ENCODE measurements around the gene TRHDE.
"Not testable (repeated sequence)": the region's sequence is repeated elsewhere in the genome, so short reads cannot be mapped to it uniquely, and the experiment has no call there.

TRHDE gene

DNA sequence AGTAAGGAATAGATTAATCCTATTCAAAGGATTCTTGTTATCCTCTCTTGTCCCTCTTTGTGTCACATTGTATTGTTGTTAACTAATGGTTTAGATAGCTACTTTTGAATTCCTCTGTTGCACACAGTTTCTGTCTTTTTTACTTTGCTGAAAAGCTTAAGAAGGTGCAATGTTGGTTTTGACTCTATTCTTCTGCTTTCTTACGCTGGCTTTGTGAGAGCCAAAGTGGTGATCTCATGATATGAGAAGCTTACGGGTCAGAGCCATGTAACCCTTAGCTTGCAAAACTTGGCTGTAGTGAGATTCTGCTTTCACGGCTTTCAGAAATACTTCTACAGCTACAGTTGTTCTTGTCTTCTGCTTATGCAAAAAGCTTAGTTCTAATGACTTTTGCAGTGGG lies 239.7 kb downstream of the TRHDE start:
- DNase-seq (ENCODE audit: low spot score) = no peak

DNA sequence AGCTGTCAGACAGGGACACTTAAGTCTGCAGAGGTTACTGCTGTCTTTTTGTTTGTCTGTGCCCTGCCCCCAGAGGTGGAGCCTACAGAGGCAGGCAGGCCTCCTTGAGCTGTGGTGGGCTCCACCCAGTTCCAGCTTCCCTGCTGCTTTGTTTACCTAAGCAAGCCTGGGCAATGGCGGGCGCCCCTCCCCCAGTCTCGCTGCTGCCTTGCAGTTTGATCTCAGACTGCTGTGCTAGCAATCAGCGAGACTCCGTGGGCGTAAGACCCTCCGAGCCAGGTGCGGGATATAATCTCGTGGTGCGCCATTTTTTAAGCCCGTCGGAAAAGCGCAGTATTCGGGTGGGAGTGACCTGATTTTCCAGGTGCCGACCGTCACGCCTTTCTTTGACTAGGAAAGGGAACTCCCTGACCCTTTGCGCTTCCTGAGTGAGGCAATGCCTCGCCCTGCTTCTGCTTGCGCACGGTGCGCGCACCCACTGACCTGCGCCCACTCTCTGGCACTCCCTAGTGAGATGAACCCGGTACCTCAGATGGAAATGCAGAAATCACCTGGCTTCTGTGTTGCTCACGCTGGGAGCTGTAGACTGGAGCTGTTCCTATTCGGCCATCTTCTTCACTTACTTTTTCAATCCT lies 248.0 kb downstream of the TRHDE start:
- DNase-seq (ENCODE audit: low spot score) = not testable (repeated sequence)

DNA sequence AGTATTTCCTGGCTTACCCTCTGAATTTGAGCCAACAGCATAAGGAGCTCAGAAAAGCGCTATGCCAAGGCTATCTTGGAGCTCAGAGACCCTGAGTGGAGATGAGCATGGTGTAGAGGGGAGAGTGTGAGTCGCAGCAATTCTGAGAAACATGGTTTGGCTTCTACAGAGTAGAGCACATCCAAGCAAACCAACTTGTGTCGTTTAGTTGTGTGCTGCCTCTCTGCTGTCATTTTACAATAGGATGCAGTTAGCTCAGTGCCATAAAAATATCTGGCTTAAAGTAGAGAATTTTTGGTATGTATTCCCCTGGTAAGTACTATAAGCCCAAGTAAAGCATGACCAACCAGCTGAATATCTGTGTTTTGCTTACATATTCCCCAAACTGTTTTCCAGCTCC lies 249.2 kb downstream of the TRHDE start:
- no peak for DNase-seq (ENCODE audit: low spot score)

DNA sequence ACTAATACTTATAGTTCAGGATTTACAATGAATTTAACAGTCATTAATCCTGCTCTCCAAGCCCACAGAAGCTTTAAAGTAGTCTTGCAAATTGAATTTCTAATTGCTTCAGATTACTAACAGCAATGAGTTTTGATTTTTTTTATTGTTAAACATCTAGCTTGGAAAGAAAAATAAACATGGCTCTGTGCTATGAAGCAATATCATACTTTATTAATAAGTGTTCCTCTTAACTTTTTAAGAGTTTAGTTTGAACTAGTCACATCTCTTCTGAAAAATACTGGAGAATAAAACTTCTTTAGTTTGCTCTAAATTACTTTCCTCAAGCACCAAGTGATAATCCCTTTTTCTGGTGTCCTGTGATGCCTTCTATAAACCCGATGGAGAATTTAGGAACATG lies 250.2 kb downstream of the TRHDE start:
- no peak for DNase-seq (ENCODE audit: low spot score)

DNA sequence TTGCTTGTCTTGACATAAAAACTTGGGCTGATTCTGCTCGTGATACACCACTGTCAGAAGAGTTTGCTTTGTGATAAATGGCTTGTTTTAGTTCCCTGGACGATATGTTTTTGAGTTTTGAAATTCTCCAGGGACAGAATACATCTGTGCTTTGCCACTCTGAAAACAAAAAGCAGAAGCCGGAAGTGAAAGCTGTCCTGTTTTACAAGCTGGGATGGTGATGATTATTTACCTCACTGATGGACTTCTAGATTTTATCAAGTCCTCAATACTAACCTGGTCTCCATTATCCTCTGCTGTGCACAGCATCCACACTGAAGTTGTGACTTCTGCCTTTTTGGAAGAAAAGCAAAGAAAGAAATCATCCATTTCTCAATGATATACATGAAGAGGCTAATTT lies 251.6 kb downstream of the TRHDE start:
- DNase-seq (ENCODE audit: low spot score) = no peak

DNA sequence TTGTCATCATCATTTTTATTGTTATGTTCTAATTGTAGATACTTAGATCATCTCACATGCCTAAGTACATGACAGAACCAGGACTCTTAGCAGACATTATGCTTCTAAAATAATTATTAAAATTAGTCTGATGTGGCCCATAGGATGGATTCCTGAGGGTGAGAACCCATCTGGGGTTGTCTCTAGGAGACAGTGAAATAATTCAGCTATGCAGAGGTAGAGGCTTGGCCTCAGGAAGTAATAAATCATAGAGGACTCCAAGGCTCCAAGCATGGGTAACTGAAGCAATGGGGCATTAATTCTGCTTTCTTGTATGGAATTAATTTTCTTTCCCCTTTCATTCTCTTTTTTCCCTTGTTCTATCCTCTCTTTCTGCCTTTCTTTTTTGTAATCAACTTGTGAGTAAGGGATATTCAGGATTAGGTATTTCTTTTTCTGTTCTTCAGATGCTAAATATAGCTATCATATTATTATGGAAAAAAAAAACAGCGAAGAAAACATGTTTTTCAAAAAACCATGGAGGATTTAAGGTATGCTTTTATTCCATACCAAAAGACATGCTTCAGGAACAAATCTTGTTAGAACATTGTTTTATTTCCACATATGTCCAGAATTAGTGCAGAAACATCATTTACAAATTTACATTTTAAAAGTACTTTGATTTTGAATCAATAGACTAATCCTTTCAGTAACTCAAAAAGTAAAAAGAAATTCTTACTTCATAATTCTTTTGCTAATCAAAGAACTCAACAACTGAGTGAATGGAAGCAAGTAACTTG lies 263.2 kb downstream of the TRHDE start:
- no peak for DNase-seq (ENCODE audit: low spot score)

DNA sequence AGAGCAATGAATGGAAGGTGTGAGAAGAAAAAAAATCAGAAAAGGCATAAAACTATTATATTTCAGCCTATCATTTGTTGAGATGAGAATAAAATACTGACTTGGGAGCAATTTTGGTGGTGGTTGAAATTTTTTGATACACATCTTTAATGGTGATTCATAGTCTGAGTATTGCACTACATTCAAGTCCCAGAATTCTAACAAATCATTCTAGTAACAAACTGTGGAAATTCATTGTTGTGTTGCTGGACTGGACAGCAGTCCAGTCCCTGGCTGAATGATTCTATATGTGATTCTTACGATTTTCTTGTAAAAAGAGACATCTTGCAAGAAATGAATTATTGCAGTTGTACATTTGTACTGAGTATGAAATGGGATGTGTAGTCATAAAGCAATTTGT lies 268.6 kb downstream of the TRHDE start:
- DNase-seq (ENCODE audit: low spot score) = no peak

DNA sequence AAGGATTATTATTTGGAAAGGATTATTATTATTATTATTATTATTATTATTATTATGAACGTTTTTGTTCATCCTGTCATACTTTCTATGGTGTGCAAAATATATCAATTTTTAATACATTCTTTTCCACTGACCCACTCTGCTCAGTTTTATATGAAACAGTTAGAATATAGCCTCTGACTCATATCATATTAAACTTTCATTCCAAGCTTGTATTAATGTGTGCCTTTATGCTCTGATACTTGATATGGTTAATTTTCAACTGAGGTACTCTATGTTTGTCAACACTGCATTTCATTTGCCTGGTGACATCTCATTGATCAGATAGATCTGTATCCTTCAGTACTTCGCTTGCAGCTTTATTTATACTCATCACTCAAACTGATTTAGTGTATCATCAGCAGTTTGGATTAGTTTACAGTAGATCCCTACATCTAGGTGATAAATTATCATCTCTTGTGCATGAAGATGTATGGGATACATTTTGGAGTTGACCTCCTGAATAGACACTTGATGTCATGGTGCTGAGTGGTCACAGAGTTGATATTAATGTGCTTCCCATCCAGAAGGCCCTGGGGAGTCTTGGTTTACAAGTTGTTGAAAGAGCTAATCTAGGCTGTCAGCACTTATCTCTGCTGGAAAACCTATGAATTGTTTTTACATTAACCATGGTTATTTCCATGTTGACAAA lies 271.8 kb downstream of the TRHDE start:
- no peak for DNase-seq (ENCODE audit: low spot score)

DNA sequence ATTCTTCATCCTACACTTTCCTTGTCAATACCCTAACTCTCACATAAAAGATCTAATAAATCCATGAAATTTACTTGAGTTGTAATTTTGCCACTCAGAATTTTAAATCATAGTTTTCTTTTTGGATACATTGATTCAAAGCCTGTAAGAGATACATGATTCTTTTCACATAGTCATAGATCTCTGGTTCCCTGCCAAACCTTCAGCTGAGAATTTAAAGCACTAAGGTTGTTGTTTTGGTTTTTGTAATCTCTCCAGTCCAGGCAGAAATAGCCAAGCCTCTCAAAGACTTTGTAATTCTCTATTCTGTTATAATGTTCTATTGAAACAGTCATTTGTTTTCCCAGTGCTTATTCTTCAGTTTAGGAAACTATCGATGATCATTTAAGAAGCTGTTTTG lies 273.9 kb downstream of the TRHDE start:
- no peak for DNase-seq (ENCODE audit: low spot score)

DNA sequence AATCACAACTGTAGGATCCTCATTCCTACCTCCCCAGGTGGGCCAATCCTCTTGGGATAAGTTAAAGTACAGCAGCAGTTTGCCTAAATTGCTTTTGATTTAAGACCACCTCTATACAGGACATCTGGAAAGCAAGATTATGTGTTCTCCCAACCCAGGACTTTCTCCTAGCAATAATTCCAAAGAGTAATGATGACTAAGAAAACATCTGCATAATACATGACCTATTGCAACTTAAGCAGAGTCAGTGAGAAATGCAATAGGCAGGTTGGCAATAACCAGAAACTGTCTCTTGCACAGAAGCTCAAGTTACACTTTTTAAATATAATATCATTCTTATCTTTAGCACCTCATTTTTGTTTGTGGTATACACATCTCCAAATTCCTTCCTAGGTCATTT lies 275.4 kb downstream of the TRHDE start:
- DNase-seq (ENCODE audit: low spot score) = no peak

DNA sequence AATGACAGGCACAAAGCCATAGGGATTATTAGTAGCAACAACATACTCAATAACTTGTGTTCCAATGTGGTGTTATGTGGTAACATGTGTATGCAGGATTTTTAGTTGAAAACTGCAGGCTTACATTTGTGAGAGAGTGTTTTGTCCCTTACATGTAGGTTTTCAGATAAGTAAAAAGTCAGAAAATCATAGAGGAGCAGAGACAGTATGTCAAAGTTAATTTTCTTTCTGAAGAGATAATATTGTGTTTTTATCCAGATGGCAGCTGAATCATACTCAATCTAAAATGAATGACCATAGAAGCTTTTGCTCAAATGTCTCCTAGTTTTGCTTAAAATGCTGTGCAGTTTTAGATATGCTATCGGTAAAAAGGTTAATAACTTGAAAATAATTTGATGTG lies 277.0 kb downstream of the TRHDE start:
- no peak for DNase-seq (ENCODE audit: low spot score)

DNA sequence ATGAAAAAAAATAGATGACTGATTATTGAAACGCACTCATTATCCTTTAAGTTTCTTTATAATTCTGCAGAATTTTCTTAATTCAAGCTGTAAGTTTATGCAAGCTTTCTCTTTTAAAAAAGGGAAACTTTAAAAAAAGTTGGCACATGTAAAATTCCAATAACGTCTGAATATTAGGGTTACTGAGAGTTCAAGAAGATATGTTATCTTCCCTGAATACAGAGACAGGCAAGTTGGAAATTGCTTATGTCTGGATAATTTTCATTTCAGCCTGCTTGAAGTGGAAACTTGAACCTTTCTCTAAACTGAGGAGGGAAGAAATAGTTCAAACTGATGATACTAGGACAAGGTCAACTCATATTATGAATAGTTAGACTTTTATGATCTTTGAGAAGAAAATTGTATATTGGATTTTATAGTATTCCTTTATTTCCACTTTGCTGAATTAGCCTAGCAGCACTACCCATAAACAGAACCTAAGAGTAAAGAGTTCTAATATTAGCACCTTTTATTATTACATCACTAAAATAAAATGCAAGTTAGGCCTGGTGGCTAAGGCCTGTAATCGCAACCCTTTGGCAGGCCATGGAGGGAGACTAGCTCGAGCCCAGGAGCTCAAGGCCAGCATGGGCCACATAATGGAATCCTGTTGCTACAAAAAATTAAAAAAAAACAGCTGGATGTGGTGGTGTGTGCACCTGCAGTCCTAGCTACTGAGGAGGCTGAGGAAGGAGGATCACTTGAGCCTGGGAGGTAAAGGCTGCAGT lies 288.0 kb downstream of the TRHDE start:
- no peak for DNase-seq (ENCODE audit: low spot score)

DNA sequence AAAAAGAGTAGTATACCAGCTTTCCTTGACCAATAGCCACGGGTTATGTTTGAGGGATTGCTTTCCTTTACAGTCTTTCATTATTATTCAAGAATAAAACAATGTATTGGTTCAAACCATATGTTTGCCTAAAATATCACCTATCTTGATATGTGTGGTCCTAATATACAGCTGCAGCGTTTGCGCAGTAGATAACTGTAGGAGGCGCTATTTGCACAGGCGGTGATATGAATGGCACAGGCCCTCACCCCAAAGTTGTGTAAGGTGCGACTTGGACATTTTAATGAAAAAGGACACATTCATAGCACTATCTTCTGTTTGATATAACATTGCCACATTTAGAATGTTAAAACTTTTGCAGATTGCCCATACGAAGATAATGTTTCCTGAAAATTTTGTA lies 298.4 kb downstream of the TRHDE start:
- no peak for DNase-seq (ENCODE audit: low spot score)

DNA sequence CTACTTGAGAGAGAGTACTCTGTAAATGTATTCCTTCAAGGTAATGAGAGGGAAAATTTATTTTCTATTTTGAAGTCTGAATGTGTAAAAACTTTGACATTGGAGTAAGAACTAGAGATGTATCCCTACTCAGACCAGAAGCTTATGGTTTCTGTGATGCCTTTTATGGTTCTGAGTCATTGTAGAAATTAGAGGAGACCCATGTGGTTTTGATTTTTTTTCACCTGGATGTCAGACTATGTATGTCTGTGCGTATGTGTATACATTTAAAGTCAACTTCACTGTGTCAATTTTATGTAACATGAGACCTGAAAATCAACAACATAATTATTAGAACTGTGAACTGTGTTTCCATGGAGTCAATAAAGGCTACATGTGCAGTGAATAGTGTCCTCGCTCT lies 302.0 kb downstream of the TRHDE start:
- no peak for DNase-seq (ENCODE audit: low spot score)

DNA sequence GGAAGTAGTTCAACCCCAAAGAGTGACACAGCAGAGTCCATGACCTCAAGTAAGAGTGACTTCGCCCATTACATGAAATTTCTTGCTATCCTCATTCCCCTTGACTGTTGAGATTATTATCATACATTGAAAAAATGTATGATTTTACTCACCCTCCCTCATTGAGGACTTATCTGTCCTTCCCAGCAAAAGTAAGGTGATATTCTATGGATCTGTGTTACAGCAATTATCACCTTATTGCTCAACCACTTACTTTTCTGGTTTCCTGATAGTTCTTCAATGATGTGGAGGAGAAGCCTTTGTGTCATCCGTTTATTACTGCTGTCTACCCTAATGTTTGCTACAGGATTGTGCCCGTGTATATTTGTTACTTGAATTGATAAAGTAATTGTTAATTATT lies 306.2 kb downstream of the TRHDE start:
- DNase-seq (ENCODE audit: low spot score) = no peak

DNA sequence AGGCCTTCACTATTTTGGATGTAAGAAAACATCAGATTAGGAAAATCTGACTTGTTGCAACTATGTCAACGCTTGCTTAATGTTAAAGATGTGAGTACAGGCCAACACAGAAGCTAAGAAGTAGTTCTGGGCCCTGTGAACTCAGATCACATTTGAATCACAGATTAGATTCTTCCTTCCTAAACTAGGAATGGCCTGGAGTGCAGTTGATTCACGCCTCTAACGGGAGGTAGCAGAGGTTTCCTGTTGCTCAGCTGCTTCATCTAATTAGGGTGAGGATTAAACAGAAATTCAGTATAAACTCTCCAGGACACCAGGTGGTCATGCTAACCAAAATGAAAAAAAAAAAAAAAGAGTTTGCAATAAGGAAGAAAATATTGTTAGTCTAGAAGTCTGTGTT lies 314.3 kb downstream of the TRHDE start:
- no peak for DNase-seq (ENCODE audit: low spot score)

DNA sequence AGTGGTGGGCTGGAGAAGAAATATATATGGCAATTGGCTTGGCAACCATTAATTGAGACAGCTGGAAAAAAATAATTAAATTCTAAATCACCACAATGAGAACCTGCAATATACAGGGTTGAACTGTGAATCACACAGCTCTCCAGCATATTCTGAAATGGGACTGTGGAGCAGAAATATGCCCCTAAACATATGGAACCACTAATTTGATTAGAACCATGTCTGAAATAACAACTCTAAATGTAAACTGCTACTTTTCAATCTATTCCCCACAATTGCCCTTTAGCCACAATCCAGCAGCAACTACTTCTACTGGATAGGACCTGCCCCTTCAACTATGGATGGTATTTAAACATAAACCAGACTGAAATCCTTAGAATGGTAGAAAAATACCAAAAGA lies 330.4 kb downstream of the TRHDE start:
- no peak for DNase-seq (ENCODE audit: low spot score)

DNA sequence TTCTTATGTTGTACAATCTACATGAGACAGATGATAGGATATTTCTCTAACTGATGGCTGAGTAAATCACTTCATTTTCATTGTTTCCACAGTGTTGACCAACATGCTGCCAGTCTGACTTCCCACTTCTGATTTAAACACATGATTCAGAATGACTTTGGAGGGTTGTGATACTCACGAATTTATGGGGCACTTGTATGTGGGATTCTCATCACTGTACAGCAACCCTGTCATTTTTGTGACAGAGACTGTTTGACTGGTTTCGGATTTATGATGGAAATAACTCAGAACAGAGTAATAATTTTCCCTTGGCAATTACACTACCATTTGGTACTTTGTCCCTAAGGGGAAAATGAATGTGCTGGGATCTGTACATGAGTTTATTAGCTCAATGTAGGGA lies 333.8 kb downstream of the TRHDE start:
- no peak for DNase-seq (ENCODE audit: low spot score)

DNA sequence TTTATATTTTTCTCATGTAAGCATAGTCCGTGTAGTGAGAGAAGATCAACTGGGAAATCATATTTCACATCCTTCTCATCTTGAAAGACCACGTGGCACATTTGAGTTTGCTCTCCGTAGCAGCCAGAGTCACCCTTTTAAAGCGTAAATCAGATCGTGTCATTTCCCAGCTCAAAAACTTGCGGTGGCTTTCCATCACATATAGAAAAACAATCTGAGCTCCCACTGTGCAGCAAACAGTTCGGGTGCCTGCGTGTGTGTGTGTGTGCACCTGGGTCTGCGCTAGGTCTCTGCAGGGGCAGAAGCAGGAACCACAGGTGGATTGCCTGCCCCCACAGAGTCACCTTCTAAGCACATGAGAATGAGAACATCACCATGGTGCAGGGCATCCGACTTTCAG lies 338.2 kb downstream of the TRHDE start:
- DNase-seq (ENCODE audit: low spot score) = no peak

DNA sequence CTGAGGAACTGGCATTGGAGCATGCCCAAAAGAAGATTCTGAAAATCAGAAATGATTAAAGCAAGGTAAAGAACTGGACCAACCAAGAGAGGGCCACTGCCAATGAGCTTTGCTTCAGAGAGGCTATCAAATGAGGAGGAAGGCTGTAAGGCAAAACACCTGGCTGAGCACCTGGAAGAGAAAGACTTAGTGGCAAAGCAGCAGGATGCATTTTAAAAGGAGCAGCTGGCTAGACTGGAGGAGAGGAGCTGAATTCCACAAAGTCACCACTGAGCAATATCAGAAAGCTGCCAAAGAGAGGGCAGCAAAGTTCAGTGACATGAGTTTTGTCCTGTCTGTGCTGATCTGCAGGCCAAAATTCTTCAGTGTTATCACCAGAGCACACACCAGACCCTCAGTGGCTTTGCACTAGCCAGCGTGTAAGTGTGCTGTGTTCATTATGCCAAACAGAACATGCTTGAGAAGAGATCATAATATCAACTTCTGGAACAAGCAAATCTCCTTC lies 338.7 kb downstream of the TRHDE start:
- DNase-seq (ENCODE audit: low spot score) = no peak

DNA sequence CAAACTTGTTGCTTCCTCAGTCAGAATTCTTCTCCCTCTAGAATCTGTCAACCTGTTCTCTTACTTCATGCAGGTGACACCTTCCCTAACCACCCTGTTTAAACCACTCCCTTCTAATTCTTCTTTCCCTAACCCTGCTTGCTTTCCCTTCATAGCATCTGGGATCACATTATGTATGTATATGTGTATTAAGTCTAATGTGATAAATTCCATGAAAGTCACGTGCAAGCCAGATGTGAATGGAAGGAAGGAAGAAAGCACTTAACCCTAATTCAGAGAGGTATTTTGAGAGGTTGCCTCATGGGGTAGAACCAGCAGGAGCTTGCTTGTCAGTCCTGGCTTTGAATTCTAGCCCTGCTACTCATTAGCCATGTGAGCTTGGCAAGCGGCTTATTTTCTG lies 340.0 kb downstream of the TRHDE start:
- no peak for DNase-seq (ENCODE audit: low spot score)

DNA sequence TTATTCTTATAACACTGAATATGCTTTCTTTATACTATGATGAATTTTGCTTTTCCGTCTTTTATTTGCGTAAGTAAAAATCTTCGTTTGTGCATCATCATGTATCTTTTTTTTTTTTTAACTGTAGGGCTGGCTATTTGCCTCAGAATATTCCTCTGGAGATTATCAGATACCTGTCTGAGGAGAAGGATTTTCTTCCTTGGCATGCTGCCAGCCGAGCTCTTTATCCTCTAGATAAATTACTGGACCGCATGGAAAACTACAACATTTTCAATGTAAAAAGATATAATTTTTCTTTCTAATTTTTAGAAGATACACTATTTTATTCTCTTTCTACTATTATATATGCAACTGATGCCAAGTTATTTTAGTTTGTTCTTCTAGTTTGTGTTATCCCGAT lies 346.6 kb downstream of the TRHDE start:
- DNase-seq (ENCODE audit: low spot score) = no peak

DNA sequence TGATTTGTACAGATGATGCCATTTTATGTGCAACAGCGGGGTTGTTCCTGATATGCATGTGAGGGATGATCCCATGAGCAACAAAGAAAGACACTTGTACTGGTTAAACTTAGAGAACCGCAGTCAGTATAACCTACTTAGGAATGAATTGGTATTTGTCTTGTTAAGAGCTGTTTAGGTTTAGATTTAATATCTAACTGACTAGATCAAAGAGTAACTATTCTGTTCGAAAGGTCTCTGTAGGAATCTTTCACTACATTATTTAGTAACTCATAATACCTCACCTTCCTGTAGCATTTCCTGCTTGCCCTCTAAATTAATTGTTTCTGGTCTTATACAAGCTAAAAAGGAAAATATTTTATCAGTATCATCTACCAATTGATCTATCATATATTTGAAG lies 350.4 kb downstream of the TRHDE start:
- DNase-seq (ENCODE audit: low spot score) = no peak

All from RKO (cell line).